BE2C (cell line): ENCODE measurements around the gene LCOR.

ENCODE experiments used
- DNase-seq: peaks from one replicate; pipeline ENCODE4 v3.0.0-alpha.2; 2020
- H3K27me3 ChIP-seq: fragments of 250-450 bp; sonication (Bioruptor Pico); 2 replicates; pipeline ENCODE4 v1.5.1; 2020; ENCODE audit warnings: mild to moderate bottlenecking
- H3K36me3 ChIP-seq: fragments of 250-450 bp; sonication (Bioruptor Pico); 2 replicates; pipeline ENCODE4 v1.5.1; 2020; ENCODE audit warnings: mild to moderate bottlenecking
- H3K4me1 ChIP-seq: fragments of 250-450 bp; sonication (Bioruptor Pico); 2 replicates; pipeline ENCODE4 v1.5.1; 2020
- H3K4me3 ChIP-seq: 2 replicates; pipeline ENCODE4 v1.5.1; 2011; ENCODE audit warnings: low read depth, low read length
- H3K9me3 ChIP-seq: fragments of 250-450 bp; sonication (Bioruptor Pico); 2 replicates; pipeline ENCODE4 v1.5.1; 2020
- CTCF ChIP-seq: IDR thresholded peaks from 2 replicates; pipeline ENCODE4 v1.5.1; 2012; ENCODE audit warnings: mild to moderate bottlenecking, low read depth, low read length

LCOR gene

GRCh38 chr10:97016728-97017473, 184.8 kb downstream of the LCOR start:
- no peaks in the 10 kb centered on the region for H3K27me3 ChIP-seq
- DNase-seq, result no peak
- H3K4me3 ChIP-seq, result no peak overlapping the region
- no peaks in the 10 kb centered on the region for H3K36me3 ChIP-seq
- H3K9me3 ChIP-seq, result no peaks in the 10 kb centered on the region
- no peak for TF ChIP-seq CTCF
- no peaks in the 10 kb centered on the region for H3K4me1 ChIP-seq

GRCh38 chr10:97017474-97017903, 185.4 kb downstream of the LCOR start:
- TF ChIP-seq CTCF, result no peak
- no peak for DNase-seq

GRCh38 chr10:97018251-97019212, 186.4 kb downstream of the LCOR start:
- Histone ChIP-seq H3K9me3 (no peaks in the 10 kb centered on the region), H3K4me3 (no peak overlapping the region), H3K27me3 (no peaks in the 10 kb centered on the region), H3K36me3 (no peaks in the 10 kb centered on the region), H3K4me1 (no peaks in the 10 kb centered on the region)
- no peak for DNase-seq
- TF ChIP-seq CTCF, result no peak

More at GRCh38 chr10:97017474-97017903, 185.4 kb downstream of the LCOR start:
- Histone ChIP-seq H3K4me3 (no peak overlapping the region), H3K27me3 (no peaks in the 10 kb centered on the region), H3K4me1 (no peaks in the 10 kb centered on the region), H3K36me3 (no peaks in the 10 kb centered on the region), H3K9me3 (no peaks in the 10 kb centered on the region)

GRCh38 chr10:97019213-97019844, 187.2 kb downstream of the LCOR start:
- H3K27me3 ChIP-seq, result no peaks in the 10 kb centered on the region
- no peaks in the 10 kb centered on the region for H3K36me3 ChIP-seq
- no peak for TF ChIP-seq CTCF
- H3K4me1 ChIP-seq, result no peaks in the 10 kb centered on the region
- H3K9me3 ChIP-seq, result no peaks in the 10 kb centered on the region
- DNase-seq, result no peak
- H3K4me3 ChIP-seq, result no peak overlapping the region

GRCh38 chr10:97020452-97021400, 188.6 kb downstream of the LCOR start:
- DNase-seq, result no peak
- H3K4me1 ChIP-seq, result no peaks in the 10 kb centered on the region
- TF ChIP-seq CTCF, result no peak
- H3K36me3 ChIP-seq, result no peaks in the 10 kb centered on the region
- no peak overlapping the region for H3K4me3 ChIP-seq
- no peaks in the 10 kb centered on the region for H3K27me3 ChIP-seq
- H3K9me3 ChIP-seq, result no peaks in the 10 kb centered on the region
